Measurements from ENCODE around the gene C17orf75.
"Not testable (repeated sequence)": the region's sequence is repeated elsewhere in the genome, so short reads cannot be mapped to it uniquely, and the experiment has no call there.

C17orf75 gene

GRCh38 chr17:32342603-32343325 is 791 bp upstream of the C17orf75 start:
- FAIRE-seq = no peak

GRCh38 chr17:32341141-32341856 is 674 bp downstream of the C17orf75 start:
- no peak for FAIRE-seq

DNA sequence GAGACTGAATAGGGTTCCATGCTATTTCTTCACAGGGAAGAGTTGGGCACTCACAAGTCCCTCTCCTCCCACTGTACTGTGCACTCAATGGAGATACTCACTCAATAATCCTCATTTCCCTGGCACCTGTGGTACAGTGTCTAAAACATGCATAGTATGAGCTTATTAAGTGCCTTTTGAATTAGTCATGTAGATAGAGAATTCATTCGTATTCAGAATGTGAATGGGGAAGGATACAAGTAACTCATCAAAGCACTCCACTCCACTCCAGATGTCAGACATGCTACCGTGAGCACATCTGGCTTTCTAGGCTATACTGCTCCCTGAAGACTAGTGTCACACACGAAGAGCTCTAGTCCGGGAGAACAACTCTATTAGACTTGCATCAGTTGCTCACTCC is 6.3 kb downstream of the C17orf75 start:
- no peak for FAIRE-seq

DNA sequence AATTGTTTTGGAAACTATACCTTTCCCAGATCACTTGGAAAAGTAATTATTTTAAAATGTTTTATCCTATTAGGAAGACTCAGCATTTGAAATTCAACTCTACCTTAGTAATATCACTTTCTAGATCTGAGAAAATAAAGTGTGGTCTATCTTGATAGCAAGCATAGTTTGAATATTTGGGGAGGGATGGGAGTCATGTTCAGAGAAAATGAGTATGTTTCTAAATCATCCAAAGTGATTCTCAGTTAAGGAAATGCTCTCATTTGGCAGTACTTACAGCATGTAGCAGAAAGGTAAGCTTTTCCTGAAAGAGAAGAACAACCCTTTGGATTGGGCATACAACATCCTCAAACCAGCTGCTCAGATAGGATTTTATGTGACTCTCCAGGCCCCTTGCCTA is 6.9 kb downstream of the C17orf75 start:
- no peak for FAIRE-seq

GRCh38 chr17:32333187-32333586 is 8.8 kb downstream of the C17orf75 start:
- FAIRE-seq = no peak

GRCh38 chr17:32331243-32332040 is 10.5 kb downstream of the C17orf75 start:
- no peak for FAIRE-seq

GRCh38 chr17:32330147-32330546 is 11.8 kb downstream of the C17orf75 start:
- FAIRE-seq = no peak

DNA sequence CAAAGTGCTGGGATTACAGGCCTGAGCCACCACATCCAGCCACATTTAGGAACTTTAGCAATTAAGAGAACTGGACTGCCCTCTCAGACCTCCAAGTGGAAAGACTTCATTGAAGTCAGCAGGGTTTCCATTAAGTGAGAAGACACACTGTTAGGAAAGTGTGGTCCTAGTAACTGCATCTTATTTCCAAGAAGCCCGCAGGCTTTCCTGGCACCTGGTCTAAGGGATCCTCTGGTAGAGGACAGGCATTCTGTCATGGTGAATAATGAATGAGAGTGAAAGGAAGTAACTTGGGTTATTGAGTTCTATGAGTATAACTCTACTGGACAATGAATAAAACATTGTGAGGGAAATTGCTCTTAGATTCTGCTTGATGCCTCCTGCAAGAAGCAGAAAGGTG is 14.1 kb downstream of the C17orf75 start:
- FAIRE-seq = no peak

GRCh38 chr17:32323811-32324491 is 18.0 kb downstream of the C17orf75 start:
- FAIRE-seq = no peak

DNA sequence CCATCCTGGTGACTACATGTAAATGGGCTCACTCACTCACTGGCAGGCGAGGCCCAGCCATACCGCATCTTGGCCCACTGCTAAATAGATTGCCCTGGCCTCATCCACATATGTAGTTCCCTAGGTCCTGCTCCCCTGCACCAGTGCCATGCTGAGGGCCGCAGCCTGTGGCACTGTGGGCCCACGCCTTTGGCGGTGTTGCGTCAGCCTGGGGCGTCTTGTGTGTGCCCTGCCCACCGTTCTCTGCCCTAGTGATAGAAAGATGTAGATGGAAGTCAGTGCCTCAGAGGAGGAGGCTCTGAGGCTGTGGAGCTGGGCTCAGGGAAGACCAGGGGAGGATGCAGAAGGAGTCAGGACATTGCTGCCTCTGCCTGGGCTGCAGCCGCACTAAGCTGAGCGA is 18.9 kb downstream of the C17orf75 start:
- no peak for FAIRE-seq

DNA sequence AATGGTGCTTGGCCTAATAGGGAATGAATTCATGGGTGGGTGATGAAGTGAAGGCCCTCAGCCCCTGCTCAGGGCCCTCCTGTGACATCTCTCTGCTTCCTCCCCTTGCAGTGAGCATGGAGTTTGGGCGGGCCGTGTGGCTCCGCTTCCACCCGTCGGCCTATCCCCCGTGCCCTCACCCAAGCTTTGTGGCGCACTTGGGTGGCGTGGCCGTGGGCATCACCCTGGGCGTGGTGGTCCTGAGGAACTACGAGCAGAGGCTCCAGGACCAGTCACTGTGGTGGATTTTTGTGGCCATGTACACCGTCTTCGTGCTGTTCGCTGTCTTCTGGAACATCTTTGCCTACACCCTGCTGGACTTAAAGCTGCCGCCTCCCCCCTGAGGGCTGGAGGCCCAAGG is 21.1 kb downstream of the C17orf75 start:
- no peak for FAIRE-seq

DNA sequence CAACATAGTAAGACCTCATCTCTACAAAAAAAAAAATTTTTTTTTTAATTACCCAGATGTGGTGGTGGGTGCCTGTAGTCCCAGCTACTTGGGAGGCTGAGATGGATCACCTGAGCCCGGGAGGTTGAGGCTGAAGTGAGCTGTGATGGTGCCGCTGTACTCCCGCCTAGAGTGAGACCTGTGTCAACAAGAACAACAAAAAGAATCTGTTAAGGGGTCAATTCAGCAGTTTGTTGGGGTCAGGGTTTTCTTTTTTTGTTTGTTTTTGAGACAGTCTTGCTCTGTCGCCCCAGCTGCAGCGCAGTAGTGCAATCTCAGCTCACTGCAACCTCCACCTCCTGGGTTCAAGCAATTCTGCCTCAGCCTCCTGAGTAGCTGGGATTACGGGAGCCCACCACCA is 21.9 kb downstream of the C17orf75 start:
- not testable (repeated sequence) for FAIRE-seq

DNA sequence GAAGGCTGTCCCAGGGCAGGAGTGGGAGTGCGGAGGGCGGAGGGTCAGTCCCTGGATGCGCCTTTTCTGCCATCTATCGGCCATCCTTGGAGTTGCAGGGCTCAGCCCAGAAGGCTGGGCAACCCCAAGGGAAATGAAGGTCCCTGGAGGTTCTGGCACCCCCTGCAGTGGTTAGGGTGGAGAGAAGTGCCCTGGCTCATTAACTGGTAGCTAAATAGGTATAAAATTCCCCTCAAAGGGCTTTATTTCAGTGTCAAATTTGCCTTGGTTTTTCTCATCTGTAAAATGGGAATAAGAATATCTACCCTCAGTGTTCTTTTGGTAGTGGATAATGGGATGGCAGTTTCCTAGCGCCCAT is 22.4 kb downstream of the C17orf75 start:
- FAIRE-seq = peak; percentile 69

DNA sequence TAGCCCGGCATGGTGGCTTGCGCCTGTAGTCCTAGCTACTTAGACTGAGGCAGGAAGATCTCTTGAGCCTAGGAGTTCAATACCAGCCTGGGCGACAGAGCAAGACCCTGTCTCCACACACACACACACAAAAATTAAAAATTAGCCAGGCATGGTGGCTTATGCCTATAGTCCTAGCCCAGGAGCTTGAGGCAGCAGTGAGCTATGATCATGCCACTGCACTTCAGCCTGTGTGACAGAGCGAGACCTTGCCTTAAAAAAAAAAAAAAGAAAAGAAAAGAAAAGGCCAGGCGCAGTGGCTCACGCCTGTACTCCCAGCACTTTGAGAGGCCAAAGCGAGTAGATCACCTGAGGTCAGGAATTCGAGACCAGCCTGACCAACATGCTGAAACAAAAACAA is 23.9 kb downstream of the C17orf75 start:
- FAIRE-seq = no peak

- FAIRE-seq = no peak
Observed at GRCh38 chr17:32317353-32317752, 24.6 kb downstream of the C17orf75 start.

- not testable (repeated sequence) for FAIRE-seq
Observed at GRCh38 chr17:32316653-32317052, 25.3 kb downstream of the C17orf75 start.

DNA sequence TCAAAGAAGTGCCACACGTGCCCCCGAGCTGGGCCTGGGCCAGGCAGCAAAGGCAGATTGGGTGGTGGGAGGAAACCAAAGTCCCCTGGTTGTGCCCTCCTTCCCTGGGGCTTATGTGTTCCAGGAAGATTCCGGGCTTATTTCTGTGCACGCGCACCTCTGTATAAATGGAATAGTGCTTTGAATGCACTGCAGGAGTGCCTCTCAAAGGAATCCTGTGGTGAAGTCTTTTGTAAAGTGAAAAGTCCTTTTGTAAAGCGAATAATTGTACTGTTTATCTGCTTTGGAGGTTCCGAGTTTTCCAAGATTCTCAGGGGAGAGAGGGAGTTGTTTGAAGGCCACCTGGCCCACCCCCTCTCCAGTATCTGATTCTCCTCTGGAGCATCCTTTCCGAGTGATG is 26.8 kb downstream of the C17orf75 start:
- no peak for FAIRE-seq

- FAIRE-seq = no peak
Observed at GRCh38 chr17:32314636-32315035, 27.3 kb downstream of the C17orf75 start.

GRCh38 chr17:32311028-32311536 is 30.9 kb downstream of the C17orf75 start:
- no peak for FAIRE-seq

DNA sequence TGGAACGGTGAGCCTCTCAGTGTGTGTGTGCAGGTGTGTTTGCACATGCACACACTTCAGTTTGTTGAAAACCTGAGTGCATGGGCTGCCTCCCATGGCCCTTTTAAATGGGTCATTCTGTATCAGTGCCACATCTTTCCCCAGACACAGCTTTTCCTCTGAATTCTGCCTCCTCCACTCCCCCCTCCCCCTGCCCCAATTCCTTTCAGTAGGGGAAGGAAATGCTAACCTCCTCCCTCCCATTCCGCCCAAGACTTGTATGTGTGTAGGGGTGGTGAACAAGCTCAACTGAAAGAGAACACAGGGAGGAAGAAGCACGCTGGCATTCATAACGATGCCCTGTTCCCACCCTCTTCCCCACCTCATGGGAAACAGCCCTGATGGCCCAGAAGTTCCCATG is 34.3 kb downstream of the C17orf75 start:
- FAIRE-seq = no peak

DNA sequence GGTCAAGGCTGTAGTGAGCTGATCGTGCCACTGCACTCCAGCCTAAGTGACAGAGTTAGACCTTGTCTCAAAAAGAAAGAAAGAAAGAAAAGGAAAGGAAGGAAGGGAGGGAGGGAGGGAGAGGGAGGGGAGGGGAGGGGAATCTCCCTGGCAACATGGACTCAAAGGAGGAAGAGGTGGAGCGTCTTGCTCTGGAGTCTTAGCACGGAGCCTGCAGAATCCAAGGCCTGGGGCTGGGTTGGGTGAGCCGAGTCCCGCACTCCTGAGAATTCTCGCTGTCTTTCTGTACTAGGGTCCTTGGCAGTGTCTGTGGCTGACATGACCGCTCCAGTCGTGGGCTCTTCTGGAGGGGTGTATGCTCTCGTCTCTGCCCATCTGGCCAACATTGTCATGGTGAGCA is 36.9 kb downstream of the C17orf75 start:
- no peak for FAIRE-seq

- no peak for FAIRE-seq
Observed at GRCh38 chr17:32303781-32304288, 38.1 kb downstream of the C17orf75 start.

Data from G401.6 (cell line).